SK-N-MC (cell line): ENCODE results near the gene RBM4.

ENCODE experiments used
- EZH2 ChIP-seq: fragments of 200-600 bp; sonication (generic); IDR thresholded peaks from one replicate; pipeline ENCODE4 v1.6.1; 2017; ENCODE audit warnings: antibody characterized with exemption
- FOXP2 ChIP-seq: optimal IDR thresholded peaks from 2 replicates; pipeline ENCODE3; 2011; ENCODE audit warnings: mild to moderate bottlenecking, moderate library complexity; ENCODE audit not compliant: insufficient read depth; ENCODE audit errors: extremely low read length, control extremely low read depth
- POLR2AphosphoS5 ChIP-seq: IDR thresholded peaks from 2 replicates; pipeline ENCODE4 v1.6.1; 2012; ENCODE audit warnings: mild to moderate bottlenecking, low read depth, low read length, borderline replicate concordance

DNA sequence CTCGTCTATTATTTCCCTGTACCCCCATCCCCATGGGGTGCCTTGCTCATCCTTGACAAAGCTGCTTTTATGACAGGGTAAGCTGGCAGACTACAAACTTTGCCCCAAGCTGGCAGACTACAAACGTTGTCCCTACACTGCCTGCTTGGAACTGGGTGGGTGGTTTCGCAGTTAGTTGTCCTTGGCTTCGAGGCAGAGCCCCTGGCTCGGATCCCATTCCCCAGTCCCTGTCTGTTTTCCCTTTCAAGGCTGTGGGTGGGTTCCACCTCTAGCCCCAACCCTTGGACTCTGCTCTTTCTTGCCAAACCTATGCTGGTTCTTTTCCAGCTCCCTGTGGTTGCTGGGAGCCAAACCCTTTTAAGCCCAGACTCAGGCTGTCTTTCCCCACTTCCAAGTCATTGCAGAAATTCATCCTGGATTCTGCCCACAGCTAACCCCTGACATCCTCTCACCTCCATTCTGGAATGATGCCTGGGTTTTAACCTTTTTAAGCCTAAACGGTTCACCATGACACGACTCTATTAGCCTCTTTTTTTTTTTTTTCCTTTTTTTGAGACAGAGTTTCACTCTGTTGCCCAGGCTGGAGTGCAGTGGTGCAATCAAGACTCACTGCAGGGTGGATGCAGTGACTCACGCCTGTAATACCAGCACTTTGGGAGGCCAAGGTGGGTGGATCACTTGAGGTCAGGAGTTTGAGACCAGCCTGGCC is 31.2 kb upstream of the RBM4 start:
- TF ChIP-seq POLR2AphosphoS5 (no peak), EZH2 (no peak), FOXP2 (no peak)
